Measurements from ENCODE around the gene JMJD8.

The JMJD8 gene

GRCh38 chr16:645852-646678 is 38.1 kb downstream of the JMJD8 start:
- H3K4me3 ChIP-seq (ENCODE audit: low read depth, low read length): no peak overlapping the region
- no peak for DNase-seq (ENCODE audit: low read depth)
- TF ChIP-seq CTCF (IDR thresholded peaks at IDR 0.05; ENCODE audit: low read depth, low read length, missing control alignments): no peak

- no peak for DNase-seq (ENCODE audit: low read depth)
- no peak overlapping the region for H3K4me3 ChIP-seq (ENCODE audit: low read depth, low read length)
- no peak for TF ChIP-seq CTCF (IDR thresholded peaks at IDR 0.05; ENCODE audit: low read depth, low read length, missing control alignments)
Measured at GRCh38 chr16:644556-644955, 39.6 kb downstream of the JMJD8 start.

- no peak for DNase-seq (ENCODE audit: low read depth)
- peak overlapping the region; percentile 79 for H3K4me3 ChIP-seq (ENCODE audit: low read depth, low read length)
- TF ChIP-seq CTCF (IDR thresholded peaks at IDR 0.05; ENCODE audit: low read depth, low read length, missing control alignments): no peak
Measured at GRCh38 chr16:643050-643368, 41.1 kb downstream of the JMJD8 start.

- no peak for DNase-seq (ENCODE audit: low read depth)
- peak overlapping the region; percentile 79 for H3K4me3 ChIP-seq (ENCODE audit: low read depth, low read length)
- TF ChIP-seq CTCF (IDR thresholded peaks at IDR 0.05; ENCODE audit: low read depth, low read length, missing control alignments): no peak
Measured at GRCh38 chr16:642189-643049, 41.7 kb downstream of the JMJD8 start.

- H3K4me3 ChIP-seq (ENCODE audit: low read depth, low read length): peak within 1 kb of the TSS; percentile 79
- peak; percentile 39 for DNase-seq (ENCODE audit: low read depth)
- no peak for TF ChIP-seq CTCF (IDR thresholded peaks at IDR 0.05; ENCODE audit: low read depth, low read length, missing control alignments)
Measured at GRCh38 chr16:641326-642188, 42.6 kb downstream of the JMJD8 start, which contains the start of gene MCRIP2. Gene MCRIP2, plus strand, starts transcription at chr16:641828. Its CDS starts 164 bp downstream, at chr16:641992.

- DNase-seq (ENCODE audit: low read depth): no peak
- peak overlapping the region; percentile 79; the same call in 1 of the 2 replicates for H3K4me3 ChIP-seq (ENCODE audit: low read depth, low read length)
- TF ChIP-seq CTCF (IDR thresholded peaks at IDR 0.05; ENCODE audit: low read depth, low read length, missing control alignments): no peak
Measured at GRCh38 chr16:640614-641013, 43.5 kb downstream of the JMJD8 start.
